NCI-H446 treated with DMSO at 0.1 percent for 48 hours (cell line): ENCODE data around the gene NDUFA12.

Experiments
- DNase-seq: peaks from one replicate; lab custom pipeline; 2025; lab: John Stamatoyannopoulos, UW

Gene NDUFA12

GRCh38 chr12:94980577-94980976, 22.9 kb downstream of the NDUFA12 start:
- no peak for DNase-seq

- DNase-seq: no peak
These were observed 23.6 kb downstream of the NDUFA12 start for GRCh38 chr12:94979941-94980340.

GRCh38 chr12:94977766-94978468, 25.6 kb downstream of the NDUFA12 start:
- DNase-seq: no peak

GRCh38 chr12:94973221-94973620, 30.3 kb downstream of the NDUFA12 start:
- no peak for DNase-seq

- DNase-seq: no peak
These were observed 30.7 kb downstream of the NDUFA12 start for GRCh38 chr12:94972795-94973194.

DNA sequence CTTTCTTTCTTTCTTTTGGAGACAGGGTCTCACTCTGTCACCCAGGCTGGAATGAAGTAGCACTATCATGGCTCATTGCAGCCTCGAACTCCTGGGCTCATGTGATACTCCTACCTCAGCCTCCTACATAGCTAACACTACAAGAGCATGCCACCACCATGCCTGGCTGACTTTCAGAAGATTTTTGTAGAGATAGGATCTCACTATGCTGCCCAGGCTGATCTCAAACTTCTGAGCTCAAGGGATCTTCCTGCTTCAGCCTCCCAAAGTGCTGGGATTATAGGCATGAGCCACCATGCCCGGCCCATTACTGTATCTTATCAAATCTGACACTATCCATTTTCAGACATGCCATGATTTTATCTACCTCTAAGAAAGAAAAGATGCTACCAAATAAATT, 31.6 kb downstream of the NDUFA12 start:
- no peak for DNase-seq

- DNase-seq: no peak
These were observed 32.9 kb downstream of the NDUFA12 start for GRCh38 chr12:94970560-94970959.

- DNase-seq: no peak
These were observed 34.1 kb downstream of the NDUFA12 start for GRCh38 chr12:94969424-94969823.

DNA sequence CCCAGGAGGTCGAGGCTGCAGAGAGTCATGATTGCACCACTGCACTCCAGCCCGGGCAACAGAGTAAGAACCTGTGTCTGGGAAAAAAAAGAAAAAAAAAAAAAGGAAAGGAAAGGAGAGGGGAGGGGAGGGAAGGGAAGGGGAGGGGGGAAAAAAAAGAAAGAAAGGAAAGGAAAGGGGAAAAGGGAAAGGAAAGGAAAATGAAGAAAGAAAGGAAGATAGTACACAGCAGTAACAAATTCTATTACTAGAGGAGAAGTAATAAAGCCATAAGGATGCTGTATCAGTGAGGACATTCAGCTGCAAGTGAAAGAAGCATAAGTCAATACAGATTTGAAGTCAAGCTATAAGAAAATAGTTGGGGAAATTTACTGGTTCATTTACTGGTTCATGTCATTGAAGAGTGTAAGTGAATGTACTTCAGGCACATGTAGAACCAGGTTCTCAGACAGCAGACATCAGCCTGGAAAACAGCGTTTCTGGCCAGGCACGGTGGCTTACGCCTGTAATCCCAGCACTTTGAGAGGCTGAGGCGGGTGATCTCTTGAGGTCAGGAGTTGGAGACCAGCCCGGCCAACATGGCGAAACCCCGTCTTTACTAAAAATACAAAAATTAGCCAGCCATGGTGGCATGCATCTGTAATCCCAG, 37.4 kb downstream of the NDUFA12 start:
- no peak for DNase-seq

DNA sequence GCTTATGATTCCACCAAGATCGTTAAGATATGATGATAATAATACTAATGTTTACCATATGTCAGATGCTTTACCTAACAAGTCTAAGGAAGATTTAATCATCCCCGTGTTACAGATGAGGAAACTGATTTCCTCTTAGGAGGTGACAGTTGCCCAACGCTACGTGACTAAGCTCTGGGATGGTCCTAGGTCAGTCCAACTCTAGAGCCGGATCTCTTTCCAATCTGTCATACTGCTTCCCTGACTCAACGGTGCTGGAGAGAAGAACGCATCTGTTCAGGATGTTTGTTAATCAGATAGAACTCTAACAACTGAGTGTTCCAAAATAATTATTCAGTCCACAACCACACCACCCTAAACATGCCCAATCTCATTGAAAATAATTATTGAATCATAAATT, 39.8 kb downstream of the NDUFA12 start:
- no peak for DNase-seq

GRCh38 chr12:94962670-94963069, 40.8 kb downstream of the NDUFA12 start:
- no peak for DNase-seq

DNA sequence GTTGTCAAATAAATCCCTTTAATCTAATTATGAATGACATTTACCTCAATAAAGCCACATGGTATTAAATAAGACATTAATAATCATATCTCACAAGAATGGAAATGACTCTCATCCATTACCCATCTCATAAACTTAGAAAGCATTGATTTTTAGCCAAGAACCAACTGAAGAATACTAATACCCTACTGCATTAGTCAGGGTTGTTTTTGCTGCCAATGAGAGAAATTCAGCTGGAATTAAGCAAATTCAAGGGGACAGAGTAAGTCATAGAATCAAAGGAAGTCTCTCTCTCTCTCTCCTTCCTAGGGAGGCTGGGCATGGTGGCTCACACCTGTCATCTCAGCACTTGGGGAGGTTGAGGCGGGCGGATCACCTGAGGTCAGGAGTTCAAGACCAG, 41.6 kb downstream of the NDUFA12 start:
- no peak for DNase-seq

- no peak for DNase-seq
These were observed 42.2 kb downstream of the NDUFA12 start for GRCh38 chr12:94961256-94961824.

DNA sequence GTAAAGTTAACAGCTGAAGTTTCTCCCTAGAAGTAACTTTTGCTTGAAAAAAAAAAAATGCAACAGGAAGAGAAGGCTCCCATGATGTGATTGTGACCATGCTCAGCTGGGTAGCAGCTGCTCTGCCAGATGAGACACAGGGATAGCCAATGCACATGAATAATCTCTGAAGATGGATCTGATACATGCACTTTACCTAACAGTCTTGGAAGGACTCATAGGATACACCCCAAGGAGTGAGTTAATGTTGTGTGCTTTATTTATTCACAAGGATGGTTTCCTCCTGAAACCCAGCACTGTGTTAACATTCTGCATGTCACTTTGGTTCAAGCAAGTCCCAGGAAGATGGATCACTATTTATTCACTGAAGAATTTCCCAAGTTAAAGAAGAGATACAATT, 46.5 kb downstream of the NDUFA12 start:
- no peak for DNase-seq

- no peak for DNase-seq
These were observed 48.4 kb downstream of the NDUFA12 start for GRCh38 chr12:94954948-94955592.

GRCh38 chr12:94954029-94954685, 49.3 kb downstream of the NDUFA12 start:
- no peak for DNase-seq

DNA sequence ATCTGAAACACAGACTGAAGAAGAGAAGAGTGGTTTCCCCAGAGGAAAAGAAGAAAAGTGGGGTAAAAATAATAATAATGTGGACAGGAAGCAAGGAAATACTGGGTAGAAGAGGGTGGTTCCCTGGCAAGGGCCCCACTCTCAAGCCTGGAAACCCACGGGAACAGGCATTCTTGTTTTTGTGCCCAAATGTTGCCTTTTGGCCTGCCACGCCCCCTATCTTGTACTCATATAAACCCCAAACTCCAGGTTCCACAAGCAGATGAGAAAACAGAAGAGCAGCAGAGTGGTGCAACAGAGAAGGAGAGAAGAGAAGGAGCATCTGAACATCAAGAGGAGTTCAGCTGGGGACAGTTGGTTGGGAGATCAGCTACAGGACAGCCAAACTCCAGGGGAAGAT, 51.2 kb downstream of the NDUFA12 start:
- DNase-seq: no peak

DNA sequence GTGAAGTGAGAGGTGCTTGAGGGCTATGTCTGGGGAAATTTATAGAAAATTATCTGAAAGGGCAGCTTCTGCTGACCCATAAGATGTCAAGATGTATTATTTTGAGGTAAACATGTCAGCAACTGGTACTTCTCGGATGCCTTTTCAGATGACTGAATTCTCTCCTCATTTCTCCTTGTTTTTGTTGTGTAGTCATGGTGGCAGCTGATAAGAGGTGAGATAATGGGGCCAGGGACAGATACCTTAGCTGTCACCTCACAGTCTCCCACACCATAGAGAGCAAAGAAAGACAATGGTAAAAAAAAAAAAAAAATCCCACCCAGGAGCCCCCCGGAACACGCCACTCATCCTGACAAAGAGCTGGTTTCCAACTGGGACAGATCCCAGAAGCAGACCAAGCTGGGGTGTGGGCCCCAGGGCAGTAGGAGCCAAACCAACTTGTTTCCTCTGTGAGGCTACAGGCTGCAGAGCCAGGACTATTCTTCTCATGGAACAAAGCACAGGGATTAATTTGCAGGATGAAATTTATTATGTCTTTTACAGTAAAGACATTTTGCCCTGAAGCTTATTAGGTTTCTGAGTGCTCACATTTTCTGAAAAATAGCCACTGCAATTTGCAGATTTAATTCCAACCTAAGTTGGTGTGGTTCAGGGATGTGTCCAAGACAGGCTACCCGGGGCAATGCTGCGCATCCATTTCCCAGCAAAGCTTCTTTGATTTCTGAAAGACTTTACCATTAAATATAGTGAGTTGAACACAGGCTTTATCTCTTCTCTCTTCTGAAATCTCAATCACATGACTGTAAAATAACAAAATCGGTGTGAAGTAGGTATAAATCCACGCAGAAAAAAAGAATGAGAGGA, 52.2 kb downstream of the NDUFA12 start:
- no peak for DNase-seq

GRCh38 chr12:94948232-94948810, 55.2 kb downstream of the NDUFA12 start:
- DNase-seq: no peak

DNA sequence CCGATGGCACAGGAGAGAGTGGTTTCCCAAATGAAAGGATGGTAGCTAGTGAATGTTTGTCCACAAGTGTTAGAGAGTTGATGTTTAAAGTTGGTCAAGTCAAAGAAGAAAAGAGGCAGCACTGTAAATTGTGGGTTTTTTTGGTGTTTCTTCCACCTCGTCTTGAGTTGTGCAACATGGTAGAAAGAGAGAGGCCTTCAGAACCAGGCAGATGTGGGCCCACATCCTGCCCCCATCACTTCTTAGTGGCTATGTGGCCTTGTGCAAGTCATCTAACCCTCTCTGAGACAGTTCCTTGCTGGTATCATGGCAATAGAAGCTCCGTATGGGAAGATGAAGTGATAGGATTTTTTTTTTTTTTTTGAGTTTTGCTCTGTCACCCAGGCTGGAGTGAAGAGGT, 60.8 kb downstream of the NDUFA12 start:
- no peak for DNase-seq

- no peak for DNase-seq
These were observed 62.0 kb downstream of the NDUFA12 start for GRCh38 chr12:94941440-94941862.
